ENCODE results near the gene TECR. TPM values are rescaled to one million over a fixed set of nuclear protein-coding genes. Genes with fewer than 3 reads are reported as not detected.
A peak's percentile ranks its signal among the peaks of the same experiment; 100 is the strongest.

TECR gene
- total and polyA plus RNA-seq, 2 of the 13 experiments (the other 11 are each of a cell fraction or from before 2014, with no cell fraction given) = 54.9 to 121 TPM

- TF ChIP-seq GMEB2 (CRISPR knock-in tag; IDR thresholded peaks at IDR 0.05; ENCODE audit: low read depth) (peak; percentile 33; the same call in 1 of the 2 replicates), CBFB (CRISPR knock-in tag; IDR thresholded peaks at IDR 0.05) (peak; percentile 80), ATF2 (CRISPR knock-in tag; IDR thresholded peaks at IDR 0.05) (no peak; the same call in 1 of the 2 replicates), CAMTA2 (CRISPR knock-in tag; IDR thresholded peaks at IDR 0.05; ENCODE audit: borderline replicate concordance) (peak; percentile 84; the same call in 1 of the 2 replicates), FOXC1 (CRISPR knock-in tag; IDR thresholded peaks at IDR 0.05; ENCODE audit: borderline replicate concordance) (peak; percentile 92), NCOA1 (CRISPR knock-in tag; IDR thresholded peaks at IDR 0.05) (peak; percentile 70; the same call in 1 of the 2 replicates), CREBL2 (CRISPR knock-in tag; IDR thresholded peaks at IDR 0.05; ENCODE audit: borderline replicate concordance) (no peak; the same call in 1 of the 2 replicates), THAP7 (CRISPR knock-in tag; IDR thresholded peaks at IDR 0.05) (no peak), ZNF224 (CRISPR knock-in tag; IDR thresholded peaks at IDR 0.05) (no peak), ZNF230 (CRISPR knock-in tag; IDR thresholded peaks at IDR 0.05) (peak; percentile 95), ELF4 (CRISPR knock-in tag; IDR thresholded peaks at IDR 0.05; ENCODE audit: borderline replicate concordance) (no peak), ZBTB21 (CRISPR knock-in tag; IDR thresholded peaks at IDR 0.05) (no peak), NFAT5 (CRISPR knock-in tag; IDR thresholded peaks at IDR 0.05) (no peak), ZNF564 (CRISPR knock-in tag; IDR thresholded peaks at IDR 0.05) (peak; percentile 78; the same call in 1 of the 2 replicates), SP4 (CRISPR knock-in tag; IDR thresholded peaks at IDR 0.05) (peak; percentile 98), CEBPZ (IDR thresholded peaks at IDR 0.05; ENCODE audit: low read length) (no peak)
Observed at GRCh38 chr19:14529254-14530004, at the start of gene TECR (continued).
